ENCODE results near the gene ACBD6. TPM values are rescaled to one million over a fixed set of nuclear protein-coding genes. Genes with fewer than 3 reads are reported as not detected.

The ACBD6 gene
- total and polyA plus RNA-seq, 10 of the 15 experiments (the other 5 are each of a cell fraction or from before 2014, with no cell fraction given): 15.0 to 67.3 (median 55.0) TPM

- FAIRE-seq (no peak), DNase-seq (ENCODE audit: low read depth, low spot score) (no peak), ATAC-seq (no peak)
- peaks cover 3% of the 10 kb centered on the region; the same call in 1 of the 2 replicates for H3K4me1 ChIP-seq (ENCODE audit: control insufficient read depth, insufficient read depth, low read length)
- no peaks in the 10 kb centered on the region for H3K36me3 ChIP-seq (ENCODE audit: control insufficient read depth in 2 of 2, insufficient read depth in 2 of 2, low read length in 1 of 2)
- WGBS (ENCODE audit: insufficient coverage, insufficient replicate concordance, low lambda C conversion rate, missing lambda C conversion rate): 65% methylated on average over 3 of the region's 3 CpGs
- ChIA-PET SMC1A (ENCODE audit: uncharacterized antibody, unreplicated experiment) (interaction anchor here (0.6 to 10.3 kb wide), 25 partner anchors 10 to 910 kb away, joined by 3 to 139 read pairs (median 4); no protein-coding TSS in a partner anchor), POLR2A (interaction anchor here (0.6 to 1.6 kb wide), 5 partner anchors 10 to 405 kb away, joined by 3 to 4 read pairs (median 3); no protein-coding TSS in a partner anchor), RAD21 (ENCODE audit: unreplicated experiment) (interaction anchor here (0.7 to 4.7 kb wide), 15 partner anchors 13 to 908 kb away, joined by 3 to 110 read pairs (median 4); partner anchors contain the start of gene XPR1), CTCF (interaction anchor here (0.7 to 10.4 kb wide), 51 partner anchors 10 to 962 kb away, joined by 3 to 236 read pairs (median 4); partner anchors contain the start of genes ACBD6, OVAAL and XPR1)
- no TSS peak for BruUV-seq (replicated peaks)
- no peak overlapping the region for H3K4me3 ChIP-seq
- H3K79me2 ChIP-seq (ENCODE audit: control insufficient read depth, insufficient read depth, low read length): no peaks in the 10 kb centered on the region
- no peaks in the 10 kb centered on the region for H4K20me1 ChIP-seq (ENCODE audit: control insufficient read depth, insufficient read depth)
- no peak overlapping the region for H3K9ac ChIP-seq (ENCODE audit: control insufficient read depth, insufficient read depth, low read length)
- H3K27ac ChIP-seq (ENCODE audit: control insufficient read depth, insufficient read depth): no peak overlapping the region
- intact Hi-C loops (cut with micrococcal nuclease; ENCODE audit: unreplicated experiment): loop anchor here (5.0 kb wide), 1 partner anchor 347 kb away; no protein-coding TSS in a partner anchor
- H2AFZ ChIP-seq (ENCODE audit: control insufficient read depth, low read depth, low read length): no peak overlapping the region
- no peaks in the 10 kb centered on the region for H3K9me3 ChIP-seq (replicated peaks; ENCODE audit: control insufficient read depth, insufficient read depth, low read length)
- no peak overlapping the region for H3K4me2 ChIP-seq (ENCODE audit: control insufficient read depth, insufficient read depth)
- in situ Hi-C loops (cut with MboI): no loop called here
- H3K27me3 ChIP-seq (replicated peaks in 1 of 2; ENCODE audit: control insufficient read depth in 2 of 2, insufficient read depth in 2 of 2, low read length in 1 of 2): no peaks in the 10 kb centered on the region
- TF ChIP-seq POU2F2 (IDR thresholded peaks at IDR 0.05; ENCODE audit: borderline replicate concordance, low read depth, low read length): no peak
- TF ChIP-seq SREBF2 (IDR thresholded peaks at IDR 0.05; ENCODE audit: low read length): no peak
- TF ChIP-seq PRDM15 (CRISPR knock-in tag; IDR thresholded peaks at IDR 0.05): no peak
- TF ChIP-seq ZZZ3 (IDR thresholded peaks at IDR 0.05; ENCODE audit: control insufficient read depth, insufficient read length, low read depth): no peak
- no peak for TF ChIP-seq RAD21 (IDR thresholded peaks at IDR 0.05; ENCODE audit: insufficient read depth, low read depth, low read length)
- no peak for TF ChIP-seq HSF1 (IDR thresholded peaks at IDR 0.05; ENCODE audit: low read depth, low read length)
- no peak for TF ChIP-seq BCLAF1 (IDR thresholded peaks at IDR 0.05)
- TF ChIP-seq RCOR1 (conservative IDR thresholded peaks at IDR 0.05; ENCODE audit: low read depth, low read length): no peak
- TF ChIP-seq POLR2A (IDR thresholded peaks at IDR 0.05; ENCODE audit: low read depth, low read length): no peak
- no peak for TF ChIP-seq ELK1 (IDR thresholded peaks at IDR 0.05; ENCODE audit: low read depth, low read length)
- no peak for TF ChIP-seq ZNF24 (IDR thresholded peaks at IDR 0.05)
- TF ChIP-seq USF2 (IDR thresholded peaks at IDR 0.05; ENCODE audit: borderline replicate concordance, low read depth, low read length): no peak
These were observed 13.0 kb upstream of the ACBD6 start for GRCh38 chr1:180515364-180515763.

Data from GM12878 (cell line).